ENCODE measurements around the gene SAMD4A.

SAMD4A gene

DNA sequence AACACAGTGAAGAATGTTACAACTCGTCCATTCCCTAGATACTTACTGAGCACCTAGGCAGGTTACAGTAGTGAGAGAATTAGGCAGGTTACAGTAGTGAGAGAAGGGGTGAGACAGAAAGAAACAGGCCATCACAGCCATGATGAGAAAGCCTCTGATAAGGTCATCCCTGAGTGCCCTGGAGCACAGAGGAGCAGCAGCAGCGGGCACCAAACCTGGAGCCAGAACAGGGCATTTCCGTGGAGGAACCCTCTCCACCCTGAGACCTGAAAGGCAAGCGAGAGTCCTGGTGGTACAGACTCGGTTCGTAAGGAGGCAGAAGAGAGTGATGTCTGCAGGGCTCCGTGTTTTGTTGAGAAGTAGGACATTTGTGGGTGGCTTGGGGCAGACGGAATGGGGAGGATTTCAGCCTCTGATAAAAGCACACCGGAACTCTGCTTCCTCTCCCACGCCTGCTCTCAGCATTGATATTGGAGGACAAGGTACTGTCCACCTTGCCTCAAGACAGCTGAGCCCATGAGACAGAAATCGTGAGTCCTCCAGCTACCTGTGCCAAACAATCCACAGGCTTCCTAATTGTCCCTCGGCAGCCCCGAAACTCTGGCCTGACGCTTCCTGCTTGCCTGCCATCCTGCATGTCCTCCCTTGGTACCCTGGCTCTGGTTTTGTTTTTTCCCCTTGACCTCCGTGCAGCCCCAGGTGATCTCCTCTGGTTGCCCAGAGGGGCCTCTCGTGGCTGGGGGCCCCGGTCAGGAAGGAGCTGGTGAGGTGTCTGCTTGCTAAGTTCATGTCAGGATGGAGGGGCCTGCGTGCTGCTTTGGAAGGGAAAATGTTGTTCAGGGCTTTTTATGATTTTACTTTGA is 199.6 kb downstream of the SAMD4A start:
- DNase-seq: no peak

DNA sequence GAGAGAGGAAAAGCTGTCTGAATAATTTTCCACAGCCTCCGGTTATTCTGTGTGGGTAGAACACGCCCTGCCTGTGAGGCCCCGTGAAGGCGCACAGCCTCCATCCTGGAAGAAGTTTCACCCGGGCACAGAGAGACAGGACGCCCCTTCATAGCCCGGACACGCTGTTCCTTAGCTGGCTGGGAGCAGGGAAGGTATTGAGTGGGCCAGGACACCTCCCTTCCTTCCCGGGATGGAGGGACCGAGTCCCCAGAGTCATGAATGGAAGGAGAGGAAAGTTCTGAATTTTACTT is 200.2 kb downstream of the SAMD4A start:
- no peak for DNase-seq

DNA sequence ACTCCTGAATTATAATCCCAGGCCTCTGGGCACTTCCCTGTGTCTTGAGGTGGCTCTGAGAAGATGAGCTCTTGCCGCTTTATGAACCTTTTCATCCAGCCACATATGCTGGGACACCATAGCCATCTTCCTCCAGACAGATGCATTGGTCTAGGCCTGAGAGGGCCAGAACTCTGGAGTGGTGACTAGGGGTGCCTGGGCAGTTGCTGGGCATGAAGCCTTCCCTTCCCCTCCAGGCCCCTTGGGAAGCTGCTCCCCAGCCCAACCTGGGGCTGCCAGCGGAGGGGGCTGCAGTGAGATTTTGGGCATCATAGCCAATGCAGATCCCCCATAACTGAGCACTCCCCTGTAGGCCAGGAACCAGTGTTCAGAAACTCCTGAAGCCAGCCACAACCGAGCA is 200.5 kb downstream of the SAMD4A start:
- DNase-seq: no peak

DNA sequence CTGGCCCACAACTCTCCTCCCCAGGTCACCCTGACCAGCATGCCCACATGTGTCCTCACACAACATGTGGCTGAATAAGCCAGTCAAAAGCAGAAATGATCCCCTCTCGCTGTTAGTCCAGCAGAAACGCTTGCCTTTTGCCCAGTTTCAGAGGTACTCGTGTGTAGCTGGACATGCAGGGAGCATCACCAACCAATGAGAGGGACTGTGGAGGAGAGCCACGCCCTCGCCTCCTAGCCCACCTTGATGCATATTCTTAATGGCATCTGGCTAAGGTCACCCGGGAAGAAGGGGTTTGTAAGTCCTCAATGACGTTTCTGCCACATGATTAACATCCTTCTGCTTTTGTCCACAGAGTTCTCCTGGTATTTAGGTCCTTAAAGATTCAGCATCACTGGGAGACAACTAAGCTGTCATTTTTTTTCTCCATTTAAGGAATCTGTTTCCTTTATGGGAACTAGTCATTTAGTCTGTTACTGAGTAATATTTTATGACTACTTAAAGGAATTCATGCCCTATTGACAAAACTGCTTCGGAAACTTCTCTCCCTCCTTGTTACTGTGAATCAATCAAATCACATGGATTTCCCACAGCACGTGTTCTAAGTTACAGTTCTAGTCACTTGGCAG is 201.7 kb downstream of the SAMD4A start:
- DNase-seq: no peak

DNA sequence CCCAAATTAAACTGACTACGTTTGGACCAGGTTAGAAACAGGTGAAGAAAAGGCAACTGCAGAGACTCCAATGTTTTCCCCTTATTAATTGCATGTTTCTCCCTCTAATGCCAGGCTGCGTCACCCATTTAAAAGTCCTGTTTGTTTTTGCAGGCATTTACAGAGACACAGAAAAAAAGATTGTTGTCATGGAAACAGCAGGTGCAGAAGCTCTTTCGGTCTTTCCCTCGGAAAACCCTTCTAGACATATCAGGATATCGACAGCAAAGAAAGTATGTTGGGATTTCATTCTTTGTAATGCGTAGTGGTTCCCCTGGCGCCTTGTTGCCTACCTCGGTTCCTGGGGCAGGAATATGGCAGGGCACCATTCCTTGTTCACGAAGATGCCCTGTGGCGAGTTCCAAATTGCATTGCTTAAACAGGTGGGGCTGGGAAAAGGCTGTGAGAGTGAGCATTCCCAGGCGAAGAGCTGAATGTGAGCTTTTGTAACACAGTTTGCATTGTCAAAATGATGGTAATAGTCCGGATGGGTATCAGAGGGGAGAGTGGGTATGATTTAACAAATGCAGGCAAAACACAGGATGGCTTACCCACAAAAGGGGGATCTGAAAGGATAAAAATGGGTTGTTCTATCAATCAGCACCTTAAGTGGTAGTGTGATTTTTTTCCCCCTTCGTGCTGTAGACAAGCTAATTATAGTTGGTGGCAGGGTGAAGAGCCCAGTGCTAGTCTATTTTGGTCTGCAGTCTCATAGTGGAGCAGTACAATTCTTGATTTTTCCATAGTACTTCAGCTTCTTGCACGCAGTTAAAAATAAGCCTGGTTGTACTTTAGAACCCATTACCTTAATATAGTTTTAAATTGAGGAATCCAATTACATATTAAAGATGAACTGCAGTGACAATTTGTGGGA is 203.3 kb downstream of the SAMD4A start:
- no peak for DNase-seq

DNA sequence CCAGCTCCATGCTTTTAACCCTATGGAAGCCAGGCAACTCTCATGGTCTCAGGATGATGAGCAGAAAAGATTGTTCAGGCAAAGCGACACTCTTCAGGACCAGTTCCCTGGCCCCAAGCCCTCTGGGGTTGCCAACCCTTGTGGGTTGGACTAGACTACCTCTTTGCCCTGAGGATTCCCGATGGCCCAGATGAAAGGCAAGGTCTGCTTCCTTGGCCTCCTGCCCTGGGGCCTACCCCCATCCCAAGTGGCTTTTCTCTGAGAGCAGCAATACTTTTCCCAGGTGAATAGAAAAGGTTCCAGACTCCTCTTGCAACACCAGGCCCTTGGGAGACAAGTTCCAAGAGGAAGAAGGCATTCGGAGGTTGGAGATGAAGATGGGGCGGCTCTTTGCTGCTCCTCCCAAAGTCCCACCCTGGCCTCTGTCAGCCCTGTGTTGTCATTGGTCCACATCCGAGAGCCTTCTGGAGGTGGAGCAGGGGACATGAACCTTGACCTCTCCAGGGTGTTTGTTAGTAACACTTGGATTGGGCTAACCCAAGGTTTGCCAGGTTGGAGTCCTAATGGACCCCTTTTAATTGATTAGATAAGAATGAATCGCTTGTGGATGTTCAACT is 204.6 kb downstream of the SAMD4A start:
- no peak for DNase-seq

DNA sequence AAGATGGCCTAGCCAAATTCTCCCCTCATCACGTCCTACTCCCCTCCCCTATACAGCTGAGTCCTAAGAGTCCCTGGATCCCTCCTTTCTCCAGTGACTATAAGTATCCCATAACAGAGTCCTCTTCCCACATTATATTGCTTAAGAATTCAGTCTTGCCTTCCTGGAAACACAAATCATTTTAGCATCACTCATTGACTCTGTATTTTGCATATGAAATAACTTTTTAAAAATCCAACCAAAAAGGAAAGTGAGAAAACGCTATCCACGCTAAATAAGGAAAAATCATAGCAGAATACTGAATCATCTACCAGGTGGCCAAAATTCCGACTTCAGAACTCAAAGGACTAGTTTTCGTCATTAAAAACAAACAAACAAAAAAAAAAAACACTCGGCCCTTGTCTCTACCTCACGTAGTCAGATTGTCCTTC is 205.5 kb downstream of the SAMD4A start:
- no peak for DNase-seq

DNA sequence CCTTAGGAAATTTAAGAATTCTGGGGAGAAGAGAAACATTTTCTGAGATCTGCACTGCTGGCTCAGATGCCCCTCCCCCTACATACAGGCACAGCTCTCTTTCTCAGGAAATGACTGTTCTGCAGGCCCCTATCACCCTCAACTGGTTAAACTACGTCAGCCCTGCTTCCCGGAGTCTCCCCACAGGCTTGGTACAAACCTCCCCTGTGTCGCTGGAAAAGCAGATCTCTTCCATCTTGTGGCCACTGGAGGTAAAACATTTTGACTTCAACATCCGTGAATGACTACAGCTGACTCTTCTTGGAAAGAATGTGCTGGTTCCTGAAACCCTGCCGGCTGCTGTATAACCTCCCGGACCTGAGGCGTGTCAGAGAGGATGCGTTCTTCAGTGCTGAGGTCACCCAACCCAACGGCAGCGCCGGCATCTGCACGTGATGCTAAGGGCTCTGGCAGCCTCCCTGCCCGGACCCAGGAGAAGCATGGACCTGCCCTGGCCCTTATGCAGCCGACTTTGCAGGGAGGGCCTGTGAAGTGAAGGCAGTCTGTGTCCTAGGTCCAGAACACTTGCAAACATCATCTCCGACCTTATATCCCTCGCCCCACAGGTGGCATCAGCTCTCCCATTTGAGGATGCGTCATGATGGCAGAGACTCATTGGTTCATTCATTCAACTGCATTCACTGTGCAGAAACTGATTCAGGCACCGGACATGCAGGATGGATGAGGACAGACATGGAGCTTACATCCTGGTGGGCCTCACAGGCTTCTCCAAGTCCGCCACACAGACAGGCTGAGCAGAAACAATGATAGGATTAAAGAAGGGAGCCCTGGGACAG is 206.5 kb downstream of the SAMD4A start:
- peak; percentile 94 for DNase-seq

DNA sequence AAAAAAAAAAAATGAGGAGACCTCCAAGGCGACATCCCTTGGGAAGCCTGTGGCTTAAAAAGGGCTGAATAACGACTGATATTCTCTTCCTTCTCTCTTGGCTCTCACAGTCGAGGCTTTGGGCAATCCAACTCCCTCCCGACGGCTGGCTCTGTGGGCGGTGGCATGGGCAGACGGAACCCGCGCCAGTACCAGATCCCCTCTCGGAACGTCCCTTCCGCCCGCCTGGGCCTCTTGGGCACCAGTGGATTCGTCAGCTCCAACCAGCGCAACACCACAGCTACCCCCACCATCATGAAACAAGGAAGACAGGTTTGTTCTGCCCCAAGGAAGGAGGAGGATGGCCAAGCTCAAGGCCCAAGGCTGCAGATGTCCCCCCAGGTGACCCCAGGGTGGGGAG is 207.9 kb downstream of the SAMD4A start:
- DNase-seq: no peak

DNA sequence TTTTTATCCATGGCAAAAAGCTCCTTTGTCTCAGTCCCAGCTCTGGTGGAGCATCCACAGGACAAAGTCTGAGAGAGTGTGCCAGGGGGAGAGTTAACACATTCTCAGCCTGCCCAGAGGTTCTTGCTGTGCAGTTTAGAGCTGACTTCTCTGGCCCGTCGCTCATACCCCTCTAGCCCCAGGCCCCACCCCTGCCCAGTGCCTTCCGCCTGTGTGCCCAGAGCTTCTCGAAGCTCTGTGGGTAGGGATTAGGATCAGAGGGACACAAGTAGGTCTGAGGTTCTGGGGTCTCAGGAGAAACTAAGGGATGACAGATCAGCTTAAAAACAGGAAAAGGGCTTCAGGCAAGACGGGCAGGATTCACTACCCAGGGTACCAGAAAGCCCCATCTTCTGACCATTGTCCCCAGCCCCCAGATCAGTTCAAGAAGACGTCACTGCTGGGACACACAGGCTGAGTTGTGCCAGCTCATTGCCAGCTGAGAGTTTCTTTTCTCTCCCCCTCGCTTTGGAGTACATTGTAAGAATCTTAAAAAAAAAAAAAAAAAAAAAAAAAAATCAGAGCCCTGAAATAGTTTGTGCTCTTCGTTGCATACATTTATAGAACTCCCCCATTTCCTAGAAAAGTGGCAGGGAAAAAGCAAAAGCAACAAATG is 208.7 kb downstream of the SAMD4A start:
- DNase-seq: no peak

DNA sequence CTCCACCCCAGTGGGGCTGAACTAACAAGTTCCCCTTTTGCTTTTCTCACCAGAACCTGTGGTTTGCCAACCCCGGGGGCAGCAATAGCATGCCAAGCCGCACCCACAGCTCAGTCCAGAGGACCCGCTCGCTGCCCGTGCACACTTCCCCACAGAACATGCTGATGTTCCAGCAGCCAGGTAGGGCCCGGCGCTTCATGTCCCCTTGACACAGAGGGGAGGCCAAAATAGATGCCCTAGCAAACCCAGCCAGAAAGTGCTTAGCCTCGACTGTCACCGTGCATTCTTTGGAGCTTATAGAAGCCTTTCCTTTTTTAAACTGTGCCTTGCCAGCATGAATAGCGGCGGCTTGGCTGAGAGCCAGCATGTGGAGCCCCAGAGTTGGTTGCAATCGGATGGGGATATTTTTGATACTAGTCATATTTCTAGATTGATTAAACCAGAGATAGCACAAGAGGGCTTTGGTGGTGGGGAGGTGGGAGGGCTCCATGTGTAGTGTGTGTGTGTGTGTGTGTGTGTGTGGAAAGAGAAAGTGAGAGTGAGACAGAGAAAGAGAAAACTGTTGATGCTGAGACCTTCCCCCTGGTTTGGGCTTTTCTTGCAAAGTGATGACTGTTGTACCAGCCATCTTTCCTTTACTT is 209.6 kb downstream of the SAMD4A start:
- DNase-seq: peak; percentile 41

DNA sequence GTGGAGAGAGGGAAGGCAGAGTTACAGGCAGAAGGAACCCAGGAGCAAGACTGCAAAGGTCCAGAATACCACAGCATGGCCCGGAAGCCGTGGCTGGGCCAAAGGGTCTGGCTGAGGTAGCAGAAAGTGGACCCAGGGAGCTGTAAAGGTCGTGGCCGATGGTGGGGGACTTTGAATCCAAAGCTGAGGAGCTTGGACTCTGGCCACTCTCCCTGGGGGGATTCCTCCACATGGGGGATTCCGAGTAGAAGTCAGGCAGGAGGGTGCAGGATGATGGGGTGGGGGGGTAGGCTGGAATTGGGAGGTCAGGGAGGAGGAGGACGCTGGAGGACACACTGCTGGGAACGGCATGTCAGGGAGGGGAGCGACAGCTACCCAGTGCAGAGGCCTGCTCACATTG is 210.5 kb downstream of the SAMD4A start:
- no peak for DNase-seq

DNA sequence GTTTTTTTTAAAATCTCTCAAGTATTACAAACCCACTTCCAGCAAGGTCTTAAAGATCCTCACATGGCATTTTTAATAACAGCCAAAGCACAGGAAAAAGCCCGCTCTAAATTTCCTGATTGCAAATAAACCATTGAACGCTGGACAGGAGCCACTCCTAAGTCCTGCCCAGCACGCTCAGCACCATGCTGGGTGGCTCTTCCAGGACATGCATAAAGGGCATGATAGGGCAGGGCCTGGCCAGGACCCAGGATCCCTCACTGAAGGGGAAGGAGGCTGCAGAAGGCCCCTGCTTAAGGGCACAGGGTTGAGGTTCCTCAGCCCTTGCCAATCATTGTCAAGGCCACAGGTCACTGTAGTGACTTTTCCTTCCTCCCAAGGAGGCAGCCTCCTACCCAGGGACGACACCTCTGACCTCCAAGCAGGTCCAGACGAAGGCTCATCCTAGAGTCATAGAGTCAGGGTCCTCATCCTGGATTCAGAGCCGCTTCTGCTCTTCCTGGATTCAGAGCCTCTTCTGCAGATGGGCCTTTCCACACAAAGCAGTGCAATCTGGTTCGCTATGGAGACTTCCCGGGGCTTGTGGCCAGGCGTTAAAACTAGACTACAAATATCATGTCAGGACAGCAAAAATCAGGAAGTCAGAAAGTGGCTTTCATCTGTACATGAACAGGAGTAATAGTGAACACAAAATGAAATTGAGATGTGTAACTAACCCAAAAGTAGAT is 211.9 kb downstream of the SAMD4A start:
- DNase-seq: no peak

DNA sequence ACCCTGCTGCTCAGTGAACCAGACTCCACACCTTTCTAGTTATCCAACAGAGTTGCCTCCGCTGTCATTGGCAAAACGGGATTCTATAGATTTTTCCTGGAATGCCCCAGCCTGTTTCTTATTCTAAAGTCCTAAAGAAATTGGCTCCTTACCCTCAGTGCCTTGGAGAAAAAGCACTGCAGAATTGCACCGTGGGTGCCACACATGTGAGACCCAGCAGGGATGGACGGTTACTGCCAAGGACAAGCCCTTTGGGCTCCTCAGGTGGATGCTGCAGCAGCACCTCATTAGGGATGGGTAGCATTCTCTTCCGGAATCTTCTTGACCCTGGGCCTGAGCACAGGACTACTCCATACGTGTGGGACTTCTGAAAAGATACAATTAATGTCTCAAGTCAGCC is 214.2 kb downstream of the SAMD4A start:
- no peak for DNase-seq

DNA sequence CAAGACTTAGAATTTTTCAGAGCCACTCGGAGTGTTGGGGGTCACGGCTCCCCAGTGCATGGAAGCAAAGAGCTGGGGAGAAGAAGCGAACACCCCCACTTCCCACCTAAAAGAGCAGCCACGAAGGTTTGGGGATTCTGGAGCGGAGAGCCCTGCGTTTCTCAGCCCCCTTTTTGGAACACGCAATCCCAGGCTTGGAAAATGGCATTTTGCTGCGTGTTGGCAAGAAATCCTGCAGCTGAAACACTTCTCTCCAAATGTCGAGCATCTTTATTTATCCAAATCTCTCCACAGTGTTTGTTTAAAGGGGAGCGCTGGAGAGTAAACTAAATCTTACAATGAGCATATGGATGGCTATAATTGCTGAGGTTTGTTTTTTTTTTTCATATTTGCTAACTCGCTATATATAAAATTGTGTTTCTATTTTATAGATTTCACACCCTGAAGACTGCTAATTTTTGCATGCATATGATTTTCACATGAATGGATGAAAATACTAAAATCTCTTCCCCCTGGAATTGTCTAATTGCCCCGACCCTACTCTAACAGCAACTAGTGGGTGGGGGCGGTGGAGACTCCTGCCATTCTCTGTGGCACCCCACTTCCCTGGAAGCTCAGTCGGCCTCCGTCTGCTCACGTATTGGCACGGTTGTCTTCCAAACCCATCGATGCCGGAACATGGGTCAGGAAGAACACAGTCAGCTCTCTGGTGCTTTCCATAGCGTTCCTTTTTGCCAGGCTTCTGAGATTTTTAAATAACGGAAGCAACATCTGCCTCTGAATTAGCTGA is 215.2 kb downstream of the SAMD4A start:
- DNase-seq: no peak

DNA sequence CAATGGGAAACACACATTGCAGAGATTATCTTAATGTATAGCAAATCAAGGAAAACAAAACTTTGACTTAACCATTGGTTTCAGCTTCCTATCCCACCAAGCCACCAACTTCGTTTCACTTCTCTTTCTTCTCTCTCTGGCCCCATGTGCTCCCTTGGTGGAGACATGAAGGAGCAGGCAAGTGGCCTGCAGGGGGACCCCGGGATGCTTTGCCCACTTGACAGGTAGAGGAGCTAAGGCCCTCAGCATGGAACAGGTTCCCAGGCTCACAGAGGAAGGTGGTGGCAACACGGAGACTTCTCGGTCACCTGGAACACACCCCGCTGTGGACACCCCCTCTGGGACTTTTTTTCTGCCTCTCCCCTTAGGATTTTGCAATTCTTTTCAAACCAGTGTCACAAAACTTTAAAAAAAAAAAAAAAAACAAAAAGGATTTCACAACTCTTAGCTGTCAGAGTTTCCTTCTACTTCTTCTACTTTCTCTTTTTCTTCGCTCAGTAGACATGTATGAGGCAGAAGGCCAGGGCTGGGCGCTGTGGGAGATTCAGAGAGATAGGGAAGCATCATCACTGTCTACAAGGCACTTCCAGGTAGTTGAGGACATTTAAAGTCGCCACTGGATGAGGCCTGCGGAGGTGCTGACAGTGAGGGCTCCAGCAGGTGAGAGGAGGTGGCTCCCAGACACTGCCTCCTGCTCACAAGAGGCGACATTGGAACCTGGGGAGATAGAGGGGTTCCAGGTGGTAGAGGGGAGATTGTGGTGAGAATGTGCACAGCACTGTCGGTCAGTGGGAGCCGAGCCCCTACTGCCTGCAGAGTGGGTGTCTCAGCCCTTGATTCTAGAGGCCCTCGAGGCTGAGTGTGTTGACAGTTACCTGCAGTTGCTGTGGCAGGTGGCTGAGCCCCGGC is 216.1 kb downstream of the SAMD4A start:
- DNase-seq: no peak

DNA sequence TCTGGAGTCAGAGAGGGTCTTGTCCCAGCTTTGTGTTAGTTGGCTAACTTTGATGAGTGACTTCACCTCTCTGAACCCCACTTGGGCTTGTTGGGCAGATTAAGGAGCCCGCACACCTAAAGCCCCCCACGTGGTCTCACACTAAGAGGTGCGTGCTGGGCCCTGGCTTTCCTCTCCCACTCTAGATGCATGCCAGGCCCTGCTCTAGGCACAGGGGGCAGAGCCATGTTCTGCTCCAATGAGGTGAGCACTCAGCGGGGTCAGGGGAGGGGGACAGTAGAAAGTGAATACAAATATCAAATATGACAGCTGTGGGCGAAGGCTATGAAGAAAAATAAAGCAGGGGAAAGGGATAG is 216.7 kb downstream of the SAMD4A start:
- DNase-seq: no peak

DNA sequence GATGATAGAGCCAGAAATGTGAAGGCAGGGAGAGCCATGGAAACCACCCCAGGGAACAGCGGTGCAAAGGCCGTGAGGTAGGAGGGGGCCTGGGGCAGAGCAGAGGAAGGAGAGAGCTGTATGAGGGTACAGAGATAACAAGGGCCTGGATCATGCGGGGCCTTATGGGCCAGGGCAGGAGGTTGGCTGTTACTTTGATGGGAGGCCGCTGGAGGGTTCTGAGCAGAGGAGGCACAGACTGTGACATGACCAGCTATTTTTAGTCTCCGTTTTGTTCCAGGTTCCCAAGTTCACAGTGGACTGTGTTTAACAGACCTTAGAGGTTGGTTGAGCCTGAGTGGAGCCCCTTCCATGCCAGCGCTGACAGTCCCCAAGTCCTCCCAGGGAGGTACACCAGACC is 217.1 kb downstream of the SAMD4A start:
- no peak for DNase-seq

DNA sequence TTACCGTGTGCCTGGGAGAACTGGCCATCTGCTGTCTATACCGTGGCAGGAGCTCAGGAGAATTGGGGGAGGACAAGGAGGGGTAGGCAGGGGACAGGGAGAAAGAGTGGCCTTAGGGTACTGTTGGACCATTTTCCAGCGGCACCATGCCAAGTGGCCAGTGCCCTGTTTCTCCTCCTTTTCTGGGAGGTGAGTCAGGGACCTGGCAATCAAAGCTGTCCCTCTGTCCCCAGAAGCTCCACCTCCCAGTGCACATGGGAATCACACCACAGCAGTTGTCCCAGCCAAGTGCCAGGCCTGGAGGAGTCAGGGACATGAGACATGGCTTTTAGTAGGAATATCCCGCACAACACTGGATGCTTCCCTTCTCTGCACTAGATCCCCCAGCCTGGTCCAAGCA is 217.7 kb downstream of the SAMD4A start:
- no peak for DNase-seq
